ENCODE results near the gene NPAS3. TPM values are rescaled to one million over a fixed set of nuclear protein-coding genes. Genes with fewer than 3 reads are reported as not detected.

The NPAS3 gene
- total RNA-seq, 1 experiment from 2014 or later: not detected

DNA sequence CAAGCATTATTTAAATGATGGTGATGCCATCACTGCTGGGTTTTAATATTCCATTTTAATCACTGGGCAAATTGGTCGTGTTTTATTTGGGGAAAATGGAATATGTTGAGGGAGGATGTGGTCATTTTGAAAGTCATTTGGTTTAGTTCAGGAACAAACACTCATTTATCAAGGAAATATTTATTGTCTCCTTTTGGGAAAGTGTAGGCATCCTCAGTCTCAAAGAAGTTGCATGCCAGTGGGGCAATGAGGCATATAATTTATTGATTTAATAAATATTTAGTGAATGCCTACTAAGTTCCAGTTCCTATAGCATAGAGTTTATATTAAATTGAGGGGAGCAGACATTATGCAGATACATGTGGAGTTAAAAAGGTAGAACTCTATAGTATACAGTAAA, 134.3 kb downstream of the NPAS3 start:
- POLR2A ChIA-PET: no interaction called here
- no peaks in the 10 kb centered on the region for H3K27me3 ChIP-seq (ENCODE audit: insufficient read depth, low read length)
- H3K4me2 ChIP-seq (ENCODE audit: low read length): no peak overlapping the region
- H2AFZ ChIP-seq (ENCODE audit: low read depth, low read length, poor library complexity, severe bottlenecking): no peak overlapping the region
- intact Hi-C loops (cut with micrococcal nuclease): no loop called here
- no peak overlapping the region for H3K9ac ChIP-seq (ENCODE audit: low read length)
- no peaks in the 10 kb centered on the region for H3K36me3 ChIP-seq (ENCODE audit: control insufficient read depth in 1 of 2, insufficient read depth in 2 of 2, low read length in 2 of 2)
- no peaks in the 10 kb centered on the region for H3K4me1 ChIP-seq (ENCODE audit: control insufficient read depth in 1 of 2, insufficient read depth in 2 of 2, low read length in 2 of 2)
- ATAC-seq: no peak
- CTCF ChIA-PET: no interaction called here
- H3K79me2 ChIP-seq (ENCODE audit: insufficient read depth, low read length): no peaks in the 10 kb centered on the region
- H3K27ac ChIP-seq (ENCODE audit: low read depth, low read length): no peak overlapping the region
- BruUV-seq (replicated peaks): no TSS peak
- no peaks in the 10 kb centered on the region for H3K9me2 ChIP-seq (ENCODE audit: insufficient read depth)
- no peak for DNase-seq (ENCODE audit: low read depth, low spot score)
- no peaks in the 10 kb centered on the region; a peak in 1 of 4 replicates for H3K9me3 ChIP-seq (ENCODE audit: control insufficient read depth in 1 of 2, insufficient read depth in 1 of 2, low read depth in 1 of 2, low read length in 2 of 2)
- TF ChIP-seq RAD21 (IDR thresholded peaks at IDR 0.05; ENCODE audit: low read depth): no peak
- TF ChIP-seq, protein P1, sequence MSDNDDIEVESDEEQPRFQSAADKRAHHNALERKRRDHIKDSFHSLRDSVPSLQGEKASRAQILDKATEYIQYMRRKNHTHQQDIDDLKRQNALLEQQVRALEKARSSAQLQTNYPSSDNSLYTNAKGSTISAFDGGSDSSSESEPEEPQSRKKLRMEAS (IDR thresholded peaks at IDR 0.05): no peak
- no peaks in the 10 kb centered on the region for H4K20me1 ChIP-seq (ENCODE audit: insufficient read depth)
- RAD21 ChIA-PET (ENCODE audit: low non-redundant PET in 1 of 2, low total read pairs in 2 of 2, uncharacterized antibody in 2 of 2, unreplicated experiment in 2 of 2): no interaction called here
- no peak overlapping the region for H3K4me3 ChIP-seq (replicated peaks in 1 of 2; ENCODE audit: low read depth in 1 of 2, low read length in 2 of 2)

- no peak for DNase-seq (ENCODE audit: low read depth, low spot score)
- no TSS peak for BruUV-seq (replicated peaks)
Observed at GRCh38 chr14:33081259-33081658, 142.6 kb downstream of the NPAS3 start.

DNA sequence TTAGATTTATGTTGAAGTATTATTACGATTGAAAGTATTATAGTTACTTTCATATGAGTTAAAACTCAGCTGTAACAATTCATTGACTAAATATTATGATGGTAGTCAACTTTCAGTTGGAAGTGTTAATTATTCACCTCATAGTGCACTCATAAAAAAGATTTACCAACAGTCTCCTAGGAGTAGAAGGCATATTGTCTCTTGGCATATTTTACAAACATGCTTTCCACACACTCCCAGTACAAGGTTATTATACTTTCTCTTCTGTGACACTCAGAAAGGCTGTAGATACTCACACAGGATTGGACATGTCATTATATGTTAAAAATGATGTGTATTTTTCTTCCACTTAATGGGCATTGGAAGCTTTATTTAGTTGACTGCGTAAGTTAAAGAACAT, 147.1 kb downstream of the NPAS3 start:
- no peak for ATAC-seq
- no peak overlapping the region for H3K4me2 ChIP-seq (ENCODE audit: low read length)
- no peak overlapping the region for H3K27ac ChIP-seq (ENCODE audit: low read depth, low read length)
- no peak for DNase-seq (ENCODE audit: low read depth, low spot score)
- no peaks in the 10 kb centered on the region for H3K79me2 ChIP-seq (ENCODE audit: insufficient read depth, low read length)
- no peaks in the 10 kb centered on the region for H3K4me1 ChIP-seq (ENCODE audit: control insufficient read depth in 1 of 2, insufficient read depth in 2 of 2, low read length in 2 of 2)
- H3K27me3 ChIP-seq (ENCODE audit: insufficient read depth, low read length): no peaks in the 10 kb centered on the region
- H3K36me3 ChIP-seq (ENCODE audit: control insufficient read depth in 1 of 2, insufficient read depth in 2 of 2, low read length in 2 of 2): no peaks in the 10 kb centered on the region
- H3K4me3 ChIP-seq (replicated peaks in 1 of 2; ENCODE audit: low read depth in 1 of 2, low read length in 2 of 2): no peak overlapping the region
- POLR2A ChIA-PET: no interaction called here
- TF ChIP-seq POLR2A (IDR thresholded peaks at IDR 0.05; ENCODE audit: borderline replicate concordance, extremely low read depth, insufficient read depth, insufficient read length): no peak
- no peak for TF ChIP-seq CEBPB (IDR thresholded peaks at IDR 0.05; ENCODE audit: low read depth)
- TF ChIP-seq ELF1 (IDR thresholded peaks at IDR 0.05; ENCODE audit: borderline replicate concordance, low read depth): no peak
- no peak for TF ChIP-seq SRF (IDR thresholded peaks at IDR 0.05; ENCODE audit: low read depth)
- TF ChIP-seq CTCF (IDR thresholded peaks at IDR 0.05 in 2 of 3, conservative IDR thresholded peaks at IDR 0.05 in 1 of 3; ENCODE audit: borderline replicate concordance in 1 of 3, insufficient read depth in 1 of 3, low read depth in 2 of 3, low read length in 2 of 3): no peak
- TF ChIP-seq YY1 (IDR thresholded peaks at IDR 0.05; ENCODE audit: extremely low read depth, insufficient replicate concordance, low read depth, low read length): no peak
- TF ChIP-seq EZH2 (IDR thresholded peaks at IDR 0.05): no peak
- BruUV-seq (replicated peaks): no TSS peak
- no peaks in the 10 kb centered on the region for H3K9me2 ChIP-seq (ENCODE audit: insufficient read depth)
- no peak overlapping the region for H3K9ac ChIP-seq (ENCODE audit: low read length)
- RAD21 ChIA-PET (ENCODE audit: low non-redundant PET in 1 of 2, low total read pairs in 2 of 2, uncharacterized antibody in 2 of 2, unreplicated experiment in 2 of 2): no interaction called here
- H4K20me1 ChIP-seq (ENCODE audit: insufficient read depth): no peaks in the 10 kb centered on the region
- H2AFZ ChIP-seq (ENCODE audit: low read depth, low read length, poor library complexity, severe bottlenecking): no peak overlapping the region
- CTCF ChIA-PET: no interaction called here
- intact Hi-C loops (cut with micrococcal nuclease): no loop called here
- no peaks in the 10 kb centered on the region for H3K9me3 ChIP-seq (ENCODE audit: control insufficient read depth in 1 of 2, insufficient read depth in 1 of 2, low read depth in 1 of 2, low read length in 2 of 2)

More at GRCh38 chr14:33081259-33081658, 142.6 kb downstream of the NPAS3 start:
- ChIA-PET POLR2A (no interaction called here), CTCF (no interaction called here), RAD21 (ENCODE audit: low non-redundant PET in 1 of 2, low total read pairs in 2 of 2, uncharacterized antibody in 2 of 2, unreplicated experiment in 2 of 2) (no interaction called here)
- Histone ChIP-seq H3K27ac (ENCODE audit: low read depth, low read length) (no peak overlapping the region), H3K4me2 (ENCODE audit: low read length) (no peak overlapping the region), H3K9ac (ENCODE audit: low read length) (no peak overlapping the region), H3K36me3 (ENCODE audit: control insufficient read depth in 1 of 2, insufficient read depth in 2 of 2, low read length in 2 of 2) (no peaks in the 10 kb centered on the region), H3K9me2 (ENCODE audit: insufficient read depth) (no peaks in the 10 kb centered on the region), H2AFZ (ENCODE audit: low read depth, low read length, poor library complexity, severe bottlenecking) (no peak overlapping the region), H3K4me3 (replicated peaks in 1 of 2; ENCODE audit: low read depth in 1 of 2, low read length in 2 of 2) (no peak overlapping the region), H3K27me3 (ENCODE audit: insufficient read depth, low read length) (no peaks in the 10 kb centered on the region), H3K79me2 (ENCODE audit: insufficient read depth, low read length) (no peaks in the 10 kb centered on the region), H3K9me3 (ENCODE audit: control insufficient read depth in 1 of 2, insufficient read depth in 1 of 2, low read depth in 1 of 2, low read length in 2 of 2) (no peaks in the 10 kb centered on the region), H4K20me1 (ENCODE audit: insufficient read depth) (no peaks in the 10 kb centered on the region), H3K4me1 (ENCODE audit: control insufficient read depth in 1 of 2, insufficient read depth in 2 of 2, low read length in 2 of 2) (no peaks in the 10 kb centered on the region)
- no peak for ATAC-seq
- no peak for TF ChIP-seq EZH2 (IDR thresholded peaks at IDR 0.05)
- intact Hi-C loops (cut with micrococcal nuclease): no loop called here
